ENCODE measurements around the gene PATL2.
A peak's percentile ranks its signal among the peaks of the same experiment; 100 is the strongest.

The PATL2 gene

DNA sequence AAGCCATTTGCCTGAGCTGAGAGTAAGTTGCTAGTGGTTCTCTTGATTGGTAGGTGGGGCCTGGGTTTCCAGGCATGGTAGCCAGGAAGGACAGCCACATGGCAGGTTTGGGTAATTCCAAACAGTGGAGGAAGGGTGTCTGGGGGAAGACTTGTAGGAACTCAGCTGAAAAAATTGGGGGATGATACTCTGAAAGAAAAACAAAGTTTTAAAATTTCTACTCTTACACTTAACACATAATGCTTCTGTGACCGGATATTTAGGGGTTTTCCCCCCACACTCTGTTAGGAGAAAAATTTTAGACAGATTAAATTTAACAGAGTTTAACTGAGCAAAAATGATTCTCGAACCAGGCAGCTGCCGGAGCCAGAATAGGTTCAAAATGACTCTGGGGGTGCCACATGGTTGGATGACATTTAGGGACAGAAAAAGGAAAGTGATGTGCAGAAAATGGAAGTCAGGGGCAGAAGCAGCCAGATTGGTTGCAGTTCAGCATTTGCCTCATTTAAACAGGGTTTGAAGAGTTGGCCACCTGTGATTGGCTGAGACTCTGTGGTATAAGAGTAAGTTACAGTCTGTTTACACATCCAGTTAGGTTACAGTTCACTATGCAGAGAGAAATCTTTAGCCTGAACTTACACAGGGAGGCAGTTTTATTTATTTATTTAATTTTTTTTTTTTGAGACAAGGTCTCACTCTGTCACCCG, 8.3 kb upstream of the PATL2 start:
- no peak for TF ChIP-seq ZC3H10 (CRISPR knock-in tag; IDR thresholded peaks at IDR 0.05)
- TF ChIP-seq ZFP30 (CRISPR knock-in tag; IDR thresholded peaks at IDR 0.05): no peak
- TF ChIP-seq, protein P1, sequence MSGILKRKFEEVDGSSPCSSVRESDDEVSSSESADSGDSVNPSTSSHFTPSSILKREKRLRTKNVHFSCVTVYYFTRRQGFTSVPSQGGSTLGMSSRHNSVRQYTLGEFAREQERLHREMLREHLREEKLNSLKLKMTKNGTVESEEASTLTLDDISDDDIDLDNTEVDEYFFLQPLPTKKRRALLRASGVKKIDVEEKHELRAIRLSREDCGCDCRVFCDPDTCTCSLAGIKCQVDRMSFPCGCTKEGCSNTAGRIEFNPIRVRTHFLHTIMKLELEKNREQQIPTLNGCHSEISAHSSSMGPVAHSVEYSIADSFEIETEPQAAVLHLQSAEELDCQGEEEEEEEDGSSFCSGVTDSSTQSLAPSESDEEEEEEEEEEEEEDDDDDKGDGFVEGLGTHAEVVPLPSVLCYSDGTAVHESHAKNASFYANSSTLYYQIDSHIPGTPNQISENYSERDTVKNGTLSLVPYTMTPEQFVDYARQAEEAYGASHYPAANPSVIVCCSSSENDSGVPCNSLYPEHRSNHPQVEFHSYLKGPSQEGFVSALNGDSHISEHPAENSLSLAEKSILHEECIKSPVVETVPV (CRISPR knock-in tag; IDR thresholded peaks at IDR 0.05): no peak
- no peak for TF ChIP-seq BACH2 (CRISPR knock-in tag; IDR thresholded peaks at IDR 0.05; ENCODE audit: borderline replicate concordance)
- TF ChIP-seq TOX (CRISPR knock-in tag; IDR thresholded peaks at IDR 0.05; ENCODE audit: borderline replicate concordance): no peak
- no peak for TF ChIP-seq GLIS3 (CRISPR knock-in tag; IDR thresholded peaks at IDR 0.05)
- TF ChIP-seq ZNF70 (CRISPR knock-in tag; IDR thresholded peaks at IDR 0.05): no peak
- no peak for TF ChIP-seq CSDC2 (CRISPR knock-in tag; IDR thresholded peaks at IDR 0.05)
- TF ChIP-seq PPARA (CRISPR knock-in tag; IDR thresholded peaks at IDR 0.05; ENCODE audit: borderline replicate concordance): no peak
- TF ChIP-seq TCF4 (CRISPR knock-in tag; IDR thresholded peaks at IDR 0.05; ENCODE audit: borderline replicate concordance): no peak
- TF ChIP-seq POU6F1 (CRISPR knock-in tag; IDR thresholded peaks at IDR 0.05; ENCODE audit: borderline replicate concordance, low read depth): no peak
- no peak for TF ChIP-seq RARB (CRISPR knock-in tag; IDR thresholded peaks at IDR 0.05)
- no peak for TF ChIP-seq ZNF565 (CRISPR knock-in tag; conservative IDR thresholded peaks at IDR 0.05; ENCODE audit: low read depth)
- ATAC-seq: peak; percentile 56

DNA sequence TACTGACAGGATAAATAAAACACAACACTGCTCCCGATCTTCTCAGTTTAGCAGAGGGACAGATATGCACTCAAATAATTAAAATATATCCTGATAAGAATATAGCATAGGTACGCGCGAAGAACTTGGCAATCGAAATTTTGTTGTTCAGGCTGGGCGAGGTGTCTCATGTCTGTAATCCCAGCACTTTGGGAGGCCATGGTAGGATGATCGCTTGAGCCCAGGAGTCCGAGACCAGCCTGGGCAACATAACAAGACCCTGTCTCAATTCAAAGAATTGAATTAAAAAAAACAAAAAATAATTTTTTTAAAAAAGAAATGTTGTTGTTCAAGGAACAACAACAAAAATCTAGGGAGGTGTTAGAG, 7.8 kb upstream of the PATL2 start:
- no peak for ATAC-seq
- TF ChIP-seq, protein P1 (CRISPR knock-in tag; IDR thresholded peaks at IDR 0.05): no peak
- TF ChIP-seq BACH2 (CRISPR knock-in tag; IDR thresholded peaks at IDR 0.05; ENCODE audit: borderline replicate concordance): no peak
- TF ChIP-seq ZNF70 (CRISPR knock-in tag; IDR thresholded peaks at IDR 0.05): no peak
- no peak for TF ChIP-seq ZNF8 (CRISPR knock-in tag; IDR thresholded peaks at IDR 0.05)
- TF ChIP-seq ZC3H10 (CRISPR knock-in tag; IDR thresholded peaks at IDR 0.05): no peak
- no peak for TF ChIP-seq CREB5 (CRISPR knock-in tag; IDR thresholded peaks at IDR 0.05; ENCODE audit: low read depth)
- no peak for TF ChIP-seq ESRRG (CRISPR knock-in tag; IDR thresholded peaks at IDR 0.05)
- TF ChIP-seq RARB (CRISPR knock-in tag; IDR thresholded peaks at IDR 0.05): no peak
- TF ChIP-seq ZFP3 (CRISPR knock-in tag; IDR thresholded peaks at IDR 0.05): no peak
- no peak for TF ChIP-seq OSR1 (CRISPR knock-in tag; IDR thresholded peaks at IDR 0.05)
- TF ChIP-seq TCF4 (CRISPR knock-in tag; IDR thresholded peaks at IDR 0.05; ENCODE audit: borderline replicate concordance): no peak
- no peak for TF ChIP-seq TOX (CRISPR knock-in tag; IDR thresholded peaks at IDR 0.05; ENCODE audit: borderline replicate concordance)
- no peak for TF ChIP-seq CSDC2 (CRISPR knock-in tag; IDR thresholded peaks at IDR 0.05)
- TF ChIP-seq ZNF565 (CRISPR knock-in tag; conservative IDR thresholded peaks at IDR 0.05; ENCODE audit: low read depth): no peak

DNA sequence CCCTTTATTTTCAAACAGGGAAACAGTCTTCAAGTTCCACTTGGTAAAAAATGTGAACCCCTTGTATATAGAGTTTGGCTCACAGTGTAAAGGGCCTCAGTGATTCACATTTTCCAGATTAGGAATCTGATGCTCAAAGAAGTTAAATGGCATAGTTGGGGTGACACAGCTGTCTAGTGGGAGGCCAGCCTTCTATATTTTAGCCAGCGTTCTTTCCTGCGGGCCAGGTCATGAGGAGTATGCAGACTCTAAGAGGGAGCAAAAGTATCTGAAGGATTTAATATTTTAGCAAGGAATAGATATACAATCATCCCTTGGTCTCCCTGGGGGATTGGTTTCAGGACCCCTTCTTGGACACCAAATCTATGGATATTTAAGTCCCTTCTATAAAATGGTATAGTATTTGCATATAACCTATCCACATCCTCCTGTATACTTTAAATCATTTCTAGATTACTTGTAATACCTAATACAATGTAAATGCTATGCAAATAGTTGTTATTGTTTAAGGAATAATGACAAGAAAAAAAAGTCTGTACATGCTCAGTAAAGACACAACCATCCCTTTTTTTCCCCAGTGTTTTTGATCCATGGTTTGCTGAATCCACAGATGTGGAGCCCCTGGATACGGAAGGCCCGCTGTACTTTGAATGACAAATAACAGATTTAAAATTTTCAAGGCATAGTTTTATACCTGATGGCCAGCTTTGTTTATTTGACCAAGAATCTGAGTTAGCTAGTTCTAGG, 7.2 kb upstream of the PATL2 start:
- ATAC-seq: no peak

DNA sequence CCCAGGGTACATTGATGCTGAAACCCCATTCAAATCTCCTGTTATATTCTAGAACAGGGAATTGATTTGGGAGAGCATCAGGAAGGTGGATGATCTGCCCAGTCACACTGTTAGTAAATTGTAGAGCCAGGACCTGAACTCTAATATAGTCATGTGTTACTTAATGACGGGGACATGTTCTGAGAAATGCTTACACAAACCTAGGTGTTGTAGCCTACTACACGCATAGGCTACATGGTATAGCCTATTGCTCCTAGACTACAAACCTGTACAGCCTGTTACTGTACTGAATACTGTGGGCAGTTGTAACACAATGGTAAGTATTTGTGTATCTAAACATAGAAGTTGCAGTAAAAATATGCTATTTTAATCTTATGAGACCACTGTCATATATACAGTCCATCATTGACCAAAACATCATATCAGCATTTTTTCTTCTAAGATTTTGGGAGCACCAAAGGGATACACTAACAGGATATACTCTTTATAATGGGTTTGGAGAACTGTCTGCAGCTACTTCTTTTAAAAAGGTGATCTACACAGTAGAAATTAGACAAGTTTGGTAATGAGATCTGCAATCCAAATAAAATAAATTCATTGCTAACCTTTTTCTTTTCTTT, 6.0 kb upstream of the PATL2 start:
- ATAC-seq: no peak
- TF ChIP-seq CSDC2 (CRISPR knock-in tag; IDR thresholded peaks at IDR 0.05): no peak
- TF ChIP-seq, protein P1 (CRISPR knock-in tag; IDR thresholded peaks at IDR 0.05): no peak
- no peak for TF ChIP-seq ZFP3 (CRISPR knock-in tag; IDR thresholded peaks at IDR 0.05)
- TF ChIP-seq, protein P2, sequence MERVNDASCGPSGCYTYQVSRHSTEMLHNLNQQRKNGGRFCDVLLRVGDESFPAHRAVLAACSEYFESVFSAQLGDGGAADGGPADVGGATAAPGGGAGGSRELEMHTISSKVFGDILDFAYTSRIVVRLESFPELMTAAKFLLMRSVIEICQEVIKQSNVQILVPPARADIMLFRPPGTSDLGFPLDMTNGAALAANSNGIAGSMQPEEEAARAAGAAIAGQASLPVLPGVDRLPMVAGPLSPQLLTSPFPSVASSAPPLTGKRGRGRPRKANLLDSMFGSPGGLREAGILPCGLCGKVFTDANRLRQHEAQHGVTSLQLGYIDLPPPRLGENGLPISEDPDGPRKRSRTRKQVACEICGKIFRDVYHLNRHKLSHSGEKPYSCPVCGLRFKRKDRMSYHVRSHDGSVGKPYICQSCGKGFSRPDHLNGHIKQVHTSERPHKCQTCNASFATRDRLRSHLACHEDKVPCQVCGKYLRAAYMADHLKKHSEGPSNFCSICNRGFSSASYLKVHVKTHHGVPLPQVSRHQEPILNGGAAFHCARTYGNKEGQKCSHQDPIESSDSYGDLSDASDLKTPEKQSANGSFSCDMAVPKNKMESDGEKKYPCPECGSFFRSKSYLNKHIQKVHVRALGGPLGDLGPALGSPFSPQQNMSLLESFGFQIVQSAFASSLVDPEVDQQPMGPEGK (CRISPR knock-in tag; IDR thresholded peaks at IDR 0.05; ENCODE audit: borderline replicate concordance): no peak
- no peak for TF ChIP-seq ESRRG (CRISPR knock-in tag; IDR thresholded peaks at IDR 0.05)
- TF ChIP-seq, protein P3, sequence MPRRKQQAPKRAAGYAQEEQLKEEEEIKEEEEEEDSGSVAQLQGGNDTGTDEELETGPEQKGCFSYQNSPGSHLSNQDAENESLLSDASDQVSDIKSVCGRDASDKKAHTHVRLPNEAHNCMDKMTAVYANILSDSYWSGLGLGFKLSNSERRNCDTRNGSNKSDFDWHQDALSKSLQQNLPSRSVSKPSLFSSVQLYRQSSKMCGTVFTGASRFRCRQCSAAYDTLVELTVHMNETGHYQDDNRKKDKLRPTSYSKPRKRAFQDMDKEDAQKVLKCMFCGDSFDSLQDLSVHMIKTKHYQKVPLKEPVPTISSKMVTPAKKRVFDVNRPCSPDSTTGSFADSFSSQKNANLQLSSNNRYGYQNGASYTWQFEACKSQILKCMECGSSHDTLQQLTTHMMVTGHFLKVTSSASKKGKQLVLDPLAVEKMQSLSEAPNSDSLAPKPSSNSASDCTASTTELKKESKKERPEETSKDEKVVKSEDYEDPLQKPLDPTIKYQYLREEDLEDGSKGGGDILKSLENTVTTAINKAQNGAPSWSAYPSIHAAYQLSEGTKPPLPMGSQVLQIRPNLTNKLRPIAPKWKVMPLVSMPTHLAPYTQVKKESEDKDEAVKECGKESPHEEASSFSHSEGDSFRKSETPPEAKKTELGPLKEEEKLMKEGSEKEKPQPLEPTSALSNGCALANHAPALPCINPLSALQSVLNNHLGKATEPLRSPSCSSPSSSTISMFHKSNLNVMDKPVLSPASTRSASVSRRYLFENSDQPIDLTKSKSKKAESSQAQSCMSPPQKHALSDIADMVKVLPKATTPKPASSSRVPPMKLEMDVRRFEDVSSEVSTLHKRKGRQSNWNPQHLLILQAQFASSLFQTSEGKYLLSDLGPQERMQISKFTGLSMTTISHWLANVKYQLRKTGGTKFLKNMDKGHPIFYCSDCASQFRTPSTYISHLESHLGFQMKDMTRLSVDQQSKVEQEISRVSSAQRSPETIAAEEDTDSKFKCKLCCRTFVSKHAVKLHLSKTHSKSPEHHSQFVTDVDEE (CRISPR knock-in tag; IDR thresholded peaks at IDR 0.05): no peak
- TF ChIP-seq ZNF70 (CRISPR knock-in tag; IDR thresholded peaks at IDR 0.05): no peak
- TF ChIP-seq PPARA (CRISPR knock-in tag; IDR thresholded peaks at IDR 0.05; ENCODE audit: borderline replicate concordance): no peak
- TF ChIP-seq BACH2 (CRISPR knock-in tag; IDR thresholded peaks at IDR 0.05; ENCODE audit: borderline replicate concordance): no peak

More for the DNA sequence above, 7.2 kb upstream of the PATL2 start:
- TF ChIP-seq GLIS3 (CRISPR knock-in tag; IDR thresholded peaks at IDR 0.05) (no peak), ZNF8 (CRISPR knock-in tag; IDR thresholded peaks at IDR 0.05) (no peak)

Data from SK-N-SH treated with all-trans-retinoic acid at 6 μM for 48 hours (cell line).